Skin of body (tissue), 2 donors: Measurements from ENCODE around the gene NTMT1. TPM values are rescaled to one million over a fixed set of nuclear protein-coding genes. Genes with fewer than 3 reads are reported as not detected.

Experiments
- DNase-seq: peaks from one replicate; lab custom pipeline; 2025; lab: John Stamatoyannopoulos, UW
- total RNA-seq: library from RNA; depleted of rRNA; stranded (reverse); fragments of >200 nt; gene quantifications from one replicate; pipeline ENCODE4 v1.2.3, GENCODE V29; 2014

NTMT1 gene
- total RNA-seq, 1 donor from 2014 or later, result 13.0 TPM

GRCh38 chr9:129596541-129597331 lies 29.2 kb upstream of the NTMT1 start:
- no peak for DNase-seq

GRCh38 chr9:129597355-129598088 lies 28.4 kb upstream of the NTMT1 start:
- DNase-seq, result no peak

DNA sequence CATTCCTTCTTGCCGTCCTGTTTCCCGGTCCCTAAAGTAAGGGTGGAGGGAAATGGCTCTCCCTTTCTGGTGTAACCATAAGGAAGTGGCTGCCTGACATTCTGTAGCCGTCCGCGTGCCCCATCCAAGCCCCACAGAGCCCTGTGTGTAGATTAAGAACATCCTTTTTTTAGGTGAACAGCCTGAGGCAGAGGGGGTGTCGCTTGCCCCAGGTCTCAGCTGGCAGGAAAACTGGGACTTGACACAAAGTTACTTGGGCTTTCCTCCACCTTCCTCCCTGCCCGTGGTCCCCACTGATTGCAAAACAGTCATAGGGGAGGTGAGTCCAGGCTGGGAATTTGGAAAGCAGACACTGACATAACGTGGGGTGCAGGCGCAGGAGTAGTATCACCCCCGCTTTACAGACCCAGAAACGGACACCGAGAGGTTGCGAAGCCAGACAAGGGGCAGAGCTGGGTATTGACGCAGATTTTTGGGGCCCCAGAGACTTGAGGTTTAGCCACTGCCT lies 27.8 kb upstream of the NTMT1 start:
- no peak for DNase-seq

- no peak for DNase-seq
Observed at GRCh38 chr9:129601082-129601674, 24.8 kb upstream of the NTMT1 start.

GRCh38 chr9:129602598-129603415 lies 23.2 kb upstream of the NTMT1 start:
- no peak for DNase-seq

DNA sequence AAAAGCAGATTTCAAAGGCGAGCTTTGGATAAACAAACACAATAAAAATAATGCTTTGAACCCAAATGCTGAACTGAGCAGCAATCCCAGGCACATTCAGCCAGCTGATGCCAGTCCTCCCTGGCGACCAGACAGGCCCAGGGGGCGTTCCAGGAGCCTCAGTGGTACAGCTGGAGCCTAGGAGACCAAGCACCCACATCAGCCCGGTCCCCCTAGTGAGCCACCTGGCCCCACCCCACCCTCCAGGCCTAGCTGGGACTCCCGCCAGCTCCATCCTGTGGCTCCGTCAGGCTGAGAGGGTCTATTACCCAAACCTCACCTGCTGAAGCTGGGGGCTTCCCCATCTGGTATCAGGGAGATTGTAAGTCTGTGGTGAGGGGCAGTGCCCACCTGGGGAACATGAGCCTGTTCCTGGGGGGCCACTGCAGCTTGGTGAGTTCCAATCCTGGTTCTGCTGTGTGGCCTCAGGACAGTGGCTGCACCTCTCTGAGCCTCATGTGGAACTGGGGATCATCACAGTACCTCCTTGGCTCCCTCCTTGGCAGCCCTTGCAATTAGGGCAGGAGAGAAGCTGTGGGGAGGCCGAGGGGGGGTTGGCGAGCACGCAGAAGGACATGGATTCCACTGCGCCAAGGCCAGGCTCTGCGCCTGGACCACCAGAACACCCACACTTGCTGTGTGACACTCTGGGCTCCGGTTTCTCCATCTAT lies 21.8 kb upstream of the NTMT1 start:
- DNase-seq, result no peak

DNA sequence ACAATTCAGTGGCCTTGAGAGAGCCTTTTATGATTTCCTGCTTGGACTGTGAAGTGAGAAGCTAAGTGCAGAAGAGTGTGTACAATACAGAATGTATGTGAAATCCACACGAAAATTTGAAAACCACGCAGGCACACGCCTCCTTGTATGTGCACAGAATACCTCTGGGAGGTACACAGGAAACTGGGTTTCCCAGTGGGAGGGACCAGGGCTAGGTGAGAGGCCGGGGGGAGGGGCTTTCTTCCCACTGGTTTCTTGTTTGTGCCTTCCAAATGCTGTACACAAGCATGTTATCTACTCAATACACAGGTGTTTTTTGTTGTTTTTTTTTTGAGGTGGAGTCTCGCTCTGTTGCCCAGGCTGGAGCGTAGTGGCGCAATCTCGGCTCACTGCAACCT lies 21.2 kb upstream of the NTMT1 start:
- DNase-seq, result no peak

DNA sequence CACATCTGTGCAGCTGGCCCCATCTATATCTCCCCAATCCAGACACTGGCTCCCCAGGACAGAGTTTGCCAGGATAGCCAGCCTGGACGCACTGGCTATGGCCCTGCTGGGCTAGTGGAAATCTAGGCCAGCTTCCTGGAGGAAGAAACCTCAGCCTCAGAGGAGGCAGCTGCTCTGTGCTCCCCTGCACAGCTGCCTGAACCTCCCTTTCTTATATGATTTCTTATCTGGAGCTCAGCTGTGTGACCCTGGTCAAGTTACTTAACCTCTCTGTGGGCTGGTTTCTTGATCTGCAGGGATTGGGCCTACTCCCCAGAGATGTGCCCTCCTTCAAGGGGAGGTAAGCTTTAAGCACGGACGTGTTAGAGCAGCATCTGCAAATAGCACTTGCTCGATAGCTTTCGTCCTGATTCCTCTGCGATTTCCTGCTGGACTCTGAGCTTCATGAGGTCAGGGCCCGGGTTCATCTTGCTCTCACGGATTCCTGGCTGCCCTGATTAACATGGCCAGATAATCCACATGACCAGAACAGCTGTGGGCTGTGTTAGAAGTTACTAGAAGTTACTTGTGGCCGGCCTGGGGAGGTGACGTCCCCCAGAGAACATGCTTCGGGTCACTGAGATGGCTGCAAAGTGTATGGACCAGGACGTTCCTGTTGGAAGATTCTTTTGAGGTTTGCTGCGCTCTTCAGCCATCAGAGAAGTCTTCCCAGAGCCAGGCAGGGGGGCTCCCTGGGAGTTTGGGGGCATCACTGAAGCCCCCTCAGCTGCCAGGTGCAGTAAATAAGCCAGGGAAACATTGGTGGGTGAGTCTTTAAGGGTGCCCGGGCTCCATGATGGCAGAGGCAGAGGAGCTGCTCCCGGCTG lies 19.6 kb upstream of the NTMT1 start:
- no peak for DNase-seq

DNA sequence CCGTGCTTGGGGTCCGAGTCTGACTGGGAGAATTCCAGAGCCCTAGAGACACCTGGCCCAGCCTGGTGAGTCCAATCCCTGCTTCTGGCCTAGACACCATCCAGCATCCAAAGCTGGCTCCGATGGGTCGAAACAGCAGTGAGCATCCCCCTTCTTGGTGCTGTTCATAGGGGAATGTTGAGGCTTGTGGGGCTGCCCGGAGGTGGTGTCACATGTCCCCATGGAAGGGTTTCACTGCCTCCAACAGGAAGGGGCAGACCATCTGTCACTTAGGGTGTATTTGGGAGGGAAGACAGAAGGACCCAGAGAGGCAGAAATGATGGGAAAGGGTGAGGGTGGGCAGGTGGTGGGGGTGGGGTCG lies 19.0 kb upstream of the NTMT1 start:
- no peak for DNase-seq

GRCh38 chr9:129608561-129609481 lies 17.1 kb upstream of the NTMT1 start:
- DNase-seq, result no peak

DNA sequence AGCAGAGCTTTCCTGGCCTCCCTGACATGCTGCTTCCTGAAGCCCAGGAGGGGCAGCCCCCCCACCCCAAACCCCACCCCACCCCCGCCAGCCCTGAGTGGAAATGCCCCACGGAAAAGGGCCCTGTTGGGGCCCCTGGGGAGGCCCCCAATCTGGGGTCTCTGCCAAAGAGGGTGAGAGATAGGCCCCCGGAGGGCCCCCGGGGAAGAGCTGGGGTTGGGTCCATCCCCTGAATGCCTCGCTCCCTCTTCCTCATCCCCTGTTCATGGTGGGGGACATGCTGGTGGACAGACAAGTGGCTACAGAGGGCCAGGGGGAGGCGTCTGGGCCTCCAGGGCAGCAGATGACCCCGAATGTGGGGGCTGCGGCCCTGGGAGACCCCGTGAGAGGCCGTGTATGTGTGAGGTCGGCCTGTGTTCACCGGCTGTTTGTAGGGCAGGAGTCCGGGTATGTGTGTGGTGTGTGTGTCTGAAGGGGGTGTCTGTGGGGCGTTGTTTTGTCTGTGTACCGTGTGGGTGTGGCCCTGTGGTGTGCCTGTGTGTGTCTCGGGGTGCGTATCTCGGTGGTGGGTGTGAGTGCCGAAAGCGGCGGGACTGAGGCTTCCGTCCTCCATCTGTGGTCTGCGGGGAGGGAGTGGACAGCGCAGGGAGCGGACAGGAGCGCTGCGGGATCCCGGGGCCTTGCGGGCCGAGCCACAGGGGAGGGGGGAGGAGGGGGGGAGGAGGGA lies 16.3 kb upstream of the NTMT1 start:
- DNase-seq, result no peak

DNA sequence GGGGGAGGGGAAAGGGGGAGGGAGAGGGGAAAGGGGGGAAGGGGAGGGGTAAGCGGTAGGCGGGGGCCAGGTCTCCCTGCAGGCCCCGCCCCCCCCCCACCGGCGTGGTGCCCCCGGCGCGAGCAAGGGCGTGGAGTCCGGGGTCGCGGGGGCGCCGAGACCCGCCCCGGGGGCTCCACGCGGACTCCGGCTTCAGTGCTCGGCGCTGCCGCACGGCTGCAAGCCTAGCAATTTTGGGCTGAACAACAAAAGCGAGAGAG lies 15.8 kb upstream of the NTMT1 start:
- no peak for DNase-seq

DNA sequence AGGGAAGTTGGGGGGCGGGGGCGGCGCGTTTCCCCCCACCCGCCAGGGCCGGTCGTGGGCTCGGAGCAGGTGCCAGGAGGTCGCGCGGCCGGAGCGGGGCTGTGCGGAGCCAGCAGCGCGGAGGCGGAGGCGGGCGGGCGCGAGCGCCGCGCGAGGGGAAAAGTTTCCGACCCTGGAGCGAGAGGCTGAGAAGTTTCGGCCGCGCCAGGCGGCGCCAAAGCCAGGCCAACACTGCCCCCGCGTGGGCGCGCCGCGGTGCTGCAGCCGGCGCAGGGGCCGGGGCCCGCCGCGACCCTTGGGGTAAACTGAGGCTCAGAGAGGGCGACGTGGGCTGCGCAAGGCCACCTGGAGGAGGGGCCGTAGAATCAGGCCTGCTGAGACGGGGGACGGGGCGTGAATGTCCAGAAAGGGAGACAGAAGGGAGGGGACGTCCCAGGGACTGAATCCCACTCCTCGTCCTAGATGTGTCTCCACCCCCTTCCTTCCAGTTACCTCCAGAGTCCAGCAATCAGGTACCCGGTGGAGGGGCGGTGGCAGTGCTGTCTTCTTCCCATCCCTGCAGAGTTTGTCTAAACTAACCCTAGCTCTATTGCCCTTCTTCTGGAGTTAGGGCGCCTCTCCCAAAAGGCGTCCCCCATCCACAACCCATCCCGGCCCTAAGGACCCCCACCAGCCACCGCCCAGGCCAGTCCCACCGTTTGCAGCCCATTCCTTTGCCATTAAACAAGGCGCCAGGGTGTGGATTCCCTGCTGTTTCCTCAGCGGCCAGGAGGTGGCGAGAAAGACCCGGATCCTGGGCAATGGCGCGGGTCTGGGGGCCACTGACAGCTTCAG lies 15.3 kb upstream of the NTMT1 start:
- peak; percentile 76 for DNase-seq

DNA sequence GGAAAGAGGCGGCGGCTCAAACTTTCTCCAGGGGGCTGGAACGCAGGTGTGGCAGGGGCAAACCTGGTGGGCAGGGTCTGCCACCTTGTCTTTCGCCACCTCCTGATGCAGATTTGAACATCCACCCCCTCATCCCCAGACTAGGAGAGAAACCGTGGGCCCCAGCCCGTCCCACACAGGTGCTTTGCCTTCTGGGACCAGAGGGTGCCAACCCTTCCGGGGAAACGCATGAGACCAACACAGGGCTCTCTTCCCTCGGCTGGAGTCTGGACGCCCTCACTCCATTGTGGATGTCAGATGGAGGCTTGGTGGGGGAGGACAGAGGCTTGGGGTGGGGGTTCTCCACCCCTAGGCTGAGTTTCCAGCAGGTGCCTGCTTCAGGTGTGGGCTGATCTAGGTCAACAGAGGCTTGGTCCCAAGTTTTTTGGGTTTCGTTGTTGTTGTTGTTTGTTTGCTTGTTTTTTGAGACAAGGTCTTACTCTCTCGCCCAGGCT lies 14.6 kb upstream of the NTMT1 start:
- no peak for DNase-seq

DNA sequence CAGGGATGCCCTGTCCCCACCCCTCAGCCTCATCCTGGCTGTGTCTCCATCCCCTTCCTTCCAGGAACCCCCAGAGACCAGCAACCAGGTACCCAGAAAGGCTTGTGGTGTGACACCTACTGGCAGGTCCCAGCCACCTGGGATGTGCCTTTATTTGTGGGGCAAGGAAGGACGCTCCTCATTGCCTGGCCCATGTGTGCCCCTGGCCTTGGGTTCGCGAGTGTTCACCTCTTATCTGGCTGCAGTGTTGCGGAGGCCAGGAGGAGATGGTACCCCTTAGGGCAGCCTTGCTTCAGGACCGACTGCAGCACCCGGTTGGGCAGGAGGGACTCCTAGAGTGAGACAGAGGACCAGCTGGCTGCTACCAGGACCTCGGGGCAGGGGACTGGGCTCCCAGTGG lies 13.8 kb upstream of the NTMT1 start:
- no peak for DNase-seq

GRCh38 chr9:129612815-129613519 lies 13.0 kb upstream of the NTMT1 start:
- DNase-seq, result no peak
